ENCODE measurements around the gene LHFPL6. TPM values are rescaled to one million over a fixed set of nuclear protein-coding genes. Genes with fewer than 3 reads are reported as not detected.

The LHFPL6 gene
- total RNA-seq, 1 donor from 2014 or later, result 54.8 TPM

DNA sequence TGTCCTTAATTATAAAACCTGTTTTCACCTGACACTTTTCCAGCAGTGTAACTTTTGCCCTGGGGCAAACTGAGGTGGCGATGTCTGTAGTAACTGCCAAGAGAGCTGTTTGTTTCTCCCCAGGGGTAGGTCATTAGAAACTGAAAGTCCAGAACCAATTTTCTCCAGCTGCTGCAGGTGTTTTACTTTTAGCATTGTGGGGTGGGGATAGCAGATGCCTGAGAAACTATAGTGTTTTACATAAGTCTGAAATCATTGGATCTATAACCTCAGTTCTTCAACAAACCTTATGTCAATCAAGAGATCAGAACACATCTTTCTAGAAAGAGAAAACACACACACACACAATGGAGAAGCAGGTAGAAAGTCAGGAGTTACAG is 92.7 kb downstream of the LHFPL6 start:
- Histone ChIP-seq H3K27ac (no peak overlapping the region), H3K9me3 (no peaks in the 10 kb centered on the region), H3K4me1 (peaks cover 11% of the 10 kb centered on the region), H3K36me3 (no peaks in the 10 kb centered on the region), H3K27me3 (no peaks in the 10 kb centered on the region), H3K4me3 (no peak overlapping the region)
- no peak for DNase-seq (ENCODE audit: extremely low spot score in 2 of 2)
- no peak for TF ChIP-seq POLR2A (IDR thresholded peaks at IDR 0.05)
- TF ChIP-seq, protein P1, sequence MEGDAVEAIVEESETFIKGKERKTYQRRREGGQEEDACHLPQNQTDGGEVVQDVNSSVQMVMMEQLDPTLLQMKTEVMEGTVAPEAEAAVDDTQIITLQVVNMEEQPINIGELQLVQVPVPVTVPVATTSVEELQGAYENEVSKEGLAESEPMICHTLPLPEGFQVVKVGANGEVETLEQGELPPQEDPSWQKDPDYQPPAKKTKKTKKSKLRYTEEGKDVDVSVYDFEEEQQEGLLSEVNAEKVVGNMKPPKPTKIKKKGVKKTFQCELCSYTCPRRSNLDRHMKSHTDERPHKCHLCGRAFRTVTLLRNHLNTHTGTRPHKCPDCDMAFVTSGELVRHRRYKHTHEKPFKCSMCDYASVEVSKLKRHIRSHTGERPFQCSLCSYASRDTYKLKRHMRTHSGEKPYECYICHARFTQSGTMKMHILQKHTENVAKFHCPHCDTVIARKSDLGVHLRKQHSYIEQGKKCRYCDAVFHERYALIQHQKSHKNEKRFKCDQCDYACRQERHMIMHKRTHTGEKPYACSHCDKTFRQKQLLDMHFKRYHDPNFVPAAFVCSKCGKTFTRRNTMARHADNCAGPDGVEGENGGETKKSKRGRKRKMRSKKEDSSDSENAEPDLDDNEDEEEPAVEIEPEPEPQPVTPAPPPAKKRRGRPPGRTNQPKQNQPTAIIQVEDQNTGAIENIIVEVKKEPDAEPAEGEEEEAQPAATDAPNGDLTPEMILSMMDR (IDR thresholded peaks at IDR 0.05), result no peak
- intact Hi-C loops (cut with DNase I), result no loop called here

DNA sequence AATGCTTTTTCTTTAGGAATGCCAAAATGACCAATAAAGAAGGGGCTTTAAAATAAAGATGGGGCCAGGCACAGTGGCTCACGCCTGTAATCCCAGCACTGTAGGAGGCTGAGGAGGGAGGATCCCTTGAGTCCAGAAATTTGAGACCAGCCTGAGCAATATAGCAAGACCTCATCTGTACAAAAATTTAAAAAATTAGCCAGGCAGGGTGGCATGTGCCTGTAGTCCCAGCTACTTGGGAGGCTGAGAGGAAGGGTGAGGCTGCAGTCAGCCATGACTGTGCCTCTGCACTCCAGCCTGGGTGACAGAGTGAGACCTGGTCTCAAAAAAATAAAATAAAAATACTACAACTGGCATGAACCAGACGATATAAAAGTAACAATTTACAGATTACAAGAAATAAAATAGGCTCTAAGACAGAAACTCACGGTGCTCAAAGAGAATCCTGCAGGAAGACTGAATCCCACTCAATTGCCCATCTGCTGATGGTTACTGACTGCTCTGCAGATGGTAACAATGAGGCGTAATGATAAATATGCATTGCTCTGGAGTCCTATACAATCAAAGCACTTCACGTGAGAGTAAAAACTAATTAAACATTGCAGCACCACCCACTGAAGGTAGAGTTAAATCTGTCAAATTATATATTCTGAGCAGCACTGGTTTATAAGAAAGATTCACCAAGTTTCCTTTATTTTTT is 93.2 kb downstream of the LHFPL6 start:
- no peak overlapping the region for H3K4me3 ChIP-seq
- no peaks in the 10 kb centered on the region for H3K36me3 ChIP-seq
- peaks cover 11% of the 10 kb centered on the region for H3K4me1 ChIP-seq
- H3K9me3 ChIP-seq, result no peaks in the 10 kb centered on the region
- no peak overlapping the region for H3K27ac ChIP-seq
- intact Hi-C loops (cut with DNase I), result no loop called here
- DNase-seq (ENCODE audit: extremely low spot score in 2 of 2), result no peak
- TF ChIP-seq, protein P1 (IDR thresholded peaks at IDR 0.05), result no peak
- TF ChIP-seq POLR2AphosphoS5 (IDR thresholded peaks at IDR 0.05; ENCODE audit: insufficient read depth in 1 of 2, low read depth in 1 of 2) (no peak), POLR2A (IDR thresholded peaks at IDR 0.05) (no peak)
- no peaks in the 10 kb centered on the region for H3K27me3 ChIP-seq

DNA sequence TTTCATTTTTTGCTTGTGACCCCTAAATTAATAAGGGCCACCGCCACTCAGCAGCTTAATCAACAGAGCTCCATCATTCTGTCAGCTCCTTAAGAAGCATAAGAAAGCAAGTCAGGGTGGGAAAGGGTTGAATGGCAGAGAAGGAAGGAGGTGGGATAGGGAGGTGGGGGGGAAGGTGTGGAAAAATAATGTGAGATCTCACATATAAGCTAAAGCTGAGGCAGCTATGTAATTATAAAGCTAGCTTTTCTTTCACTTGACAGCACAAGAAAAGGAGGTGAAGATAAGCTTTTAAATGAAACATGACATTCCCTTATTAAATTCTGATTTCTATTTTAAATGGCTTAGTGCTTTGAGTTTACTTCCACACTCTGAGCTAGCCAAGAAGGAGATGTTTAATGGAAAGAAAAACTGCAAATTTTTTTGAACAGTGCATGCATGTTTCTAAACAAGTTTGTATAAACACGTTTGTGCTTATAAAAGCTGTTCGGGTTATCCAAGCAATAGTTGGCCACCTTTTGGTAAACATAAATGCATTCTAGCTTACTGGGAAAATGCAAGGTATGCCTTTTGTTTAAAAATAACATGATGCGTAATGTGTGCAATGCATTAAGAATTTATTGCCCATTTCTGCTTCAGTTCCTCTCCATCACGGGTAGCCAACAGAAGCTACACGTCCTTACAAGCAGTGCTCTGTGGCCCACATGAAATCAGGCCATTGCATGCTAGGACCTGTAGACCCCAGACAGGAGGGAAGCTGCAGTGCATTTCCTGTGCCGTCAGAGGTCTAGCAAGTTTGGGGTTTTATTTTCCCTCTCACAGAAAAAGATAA is 96.2 kb downstream of the LHFPL6 start:
- Histone ChIP-seq H3K4me1 (peaks cover 11% of the 10 kb centered on the region), H3K9me3 (no peaks in the 10 kb centered on the region), H3K27ac (no peak overlapping the region), H3K27me3 (no peaks in the 10 kb centered on the region), H3K4me3 (no peak overlapping the region), H3K36me3 (no peaks in the 10 kb centered on the region)
- TF ChIP-seq, protein P1 (IDR thresholded peaks at IDR 0.05), result no peak
- TF ChIP-seq POLR2A (IDR thresholded peaks at IDR 0.05) (no peak), POLR2AphosphoS5 (IDR thresholded peaks at IDR 0.05; ENCODE audit: insufficient read depth in 1 of 2, low read depth in 1 of 2) (no peak)
- DNase-seq (ENCODE audit: extremely low spot score in 2 of 2), result no peak
- intact Hi-C loops (cut with DNase I), result no loop called here

- H3K27me3 ChIP-seq, result no peaks in the 10 kb centered on the region
- no peaks in the 10 kb centered on the region for H3K9me3 ChIP-seq
- no peak for DNase-seq (ENCODE audit: extremely low spot score in 2 of 2)
- no peaks in the 10 kb centered on the region for H3K36me3 ChIP-seq
- intact Hi-C loops (cut with DNase I), result no loop called here
- TF ChIP-seq POLR2AphosphoS5 (IDR thresholded peaks at IDR 0.05; ENCODE audit: insufficient read depth in 1 of 2, low read depth in 1 of 2) (no peak), POLR2A (IDR thresholded peaks at IDR 0.05) (no peak)
- TF ChIP-seq, protein P1 (IDR thresholded peaks at IDR 0.05), result no peak
- peaks cover 11% of the 10 kb centered on the region for H3K4me1 ChIP-seq
- no peak overlapping the region for H3K27ac ChIP-seq
- no peak overlapping the region for H3K4me3 ChIP-seq
Observed at GRCh38 chr13:39505151-39505550, 97.8 kb downstream of the LHFPL6 start.

- DNase-seq (ENCODE audit: extremely low spot score in 2 of 2), result no peak
- TF ChIP-seq, protein P1 (IDR thresholded peaks at IDR 0.05), result no peak
- TF ChIP-seq POLR2AphosphoS5 (IDR thresholded peaks at IDR 0.05; ENCODE audit: insufficient read depth in 1 of 2, low read depth in 1 of 2) (no peak), POLR2A (IDR thresholded peaks at IDR 0.05) (no peak)
- H3K27me3 ChIP-seq, result no peaks in the 10 kb centered on the region
- H3K27ac ChIP-seq, result no peak overlapping the region
- H3K4me3 ChIP-seq, result no peak overlapping the region
- H3K9me3 ChIP-seq, result no peaks in the 10 kb centered on the region
- peaks cover 19% of the 10 kb centered on the region for H3K4me1 ChIP-seq
- intact Hi-C loops (cut with DNase I), result no loop called here
- H3K36me3 ChIP-seq, result no peaks in the 10 kb centered on the region
Observed at GRCh38 chr13:39503048-39503447, 99.9 kb downstream of the LHFPL6 start.

Measured in vagina (tissue), 2 donors.